ENCODE results near the gene AIG1.
A peak's percentile ranks its signal among the peaks of the same experiment; 100 is the strongest.

Gene AIG1

DNA sequence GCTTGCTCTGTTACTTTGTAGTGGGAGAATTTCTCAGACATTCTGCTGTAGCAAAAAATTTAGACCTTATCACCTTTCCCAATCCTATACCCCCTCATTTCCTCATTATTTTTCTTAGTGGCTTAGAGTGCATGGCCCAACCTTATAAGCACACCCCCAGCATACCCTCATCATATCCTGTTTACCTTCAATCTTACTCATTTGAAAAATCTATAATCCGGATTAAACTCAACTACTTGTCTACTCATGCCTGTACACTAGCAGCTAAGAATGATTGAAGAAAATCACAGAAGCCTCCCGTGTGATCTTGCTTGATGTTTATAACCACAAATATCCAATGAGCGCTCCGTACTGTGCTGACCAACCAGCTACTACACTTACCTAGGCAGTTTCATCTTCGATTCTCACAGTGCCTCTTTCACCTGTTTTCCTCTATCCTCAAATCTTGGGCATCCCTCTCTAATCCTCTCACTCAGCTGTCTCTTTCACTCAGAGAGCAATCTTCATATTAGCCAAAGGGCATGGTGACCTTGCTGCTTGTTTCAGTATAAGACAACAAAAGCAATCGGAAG is 36.6 kb downstream of the AIG1 start:
- DNase-seq (ENCODE audit: low read depth), result peak; percentile 24

DNA sequence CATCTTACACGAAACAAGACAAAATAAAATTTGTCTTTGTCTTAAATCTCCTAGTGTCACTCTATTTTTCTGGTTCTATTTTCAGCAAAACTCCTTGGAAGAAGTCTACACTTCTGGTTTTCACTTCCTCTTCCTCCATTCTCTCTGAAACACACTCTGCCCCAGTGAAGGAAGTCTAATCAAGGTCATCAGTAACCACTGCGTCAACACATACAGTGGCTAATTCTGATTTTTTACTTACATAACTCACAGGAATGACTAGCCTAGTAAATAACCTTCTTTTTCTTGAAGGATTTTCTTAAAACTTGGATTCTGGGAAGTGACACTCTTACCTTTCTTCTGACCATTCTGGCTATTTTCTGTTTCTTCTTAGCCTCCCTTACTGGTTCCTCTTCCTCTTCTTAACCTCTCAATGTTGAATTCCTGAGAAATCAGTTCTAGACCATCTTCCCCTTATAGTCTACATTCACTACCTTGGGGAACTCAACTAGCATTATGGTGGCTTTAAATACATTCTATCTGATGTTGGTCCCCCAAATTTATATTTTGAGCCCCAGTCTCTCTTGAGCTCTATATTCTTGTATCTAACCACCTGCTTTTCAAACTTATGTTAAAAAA is 37.5 kb downstream of the AIG1 start:
- DNase-seq (ENCODE audit: low read depth), result no peak

DNA sequence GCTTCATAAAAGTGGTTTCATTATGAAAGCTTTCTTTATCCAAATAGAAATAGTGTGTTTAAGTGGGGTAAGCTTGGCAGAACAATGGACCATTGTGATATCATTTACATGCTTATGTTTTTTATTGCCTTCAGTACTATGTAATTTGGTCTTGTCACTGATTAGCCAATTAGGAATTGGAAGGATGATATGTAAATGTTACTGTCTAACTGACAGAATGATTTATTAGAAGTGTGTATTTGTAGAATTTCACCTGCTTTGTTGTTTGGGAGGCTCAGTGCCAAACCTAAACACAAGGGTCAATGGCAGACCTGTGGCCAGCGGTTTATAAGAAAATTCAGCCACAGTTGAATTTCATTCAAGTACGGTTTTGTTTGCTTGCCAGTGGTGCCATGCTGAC is 39.0 kb downstream of the AIG1 start:
- DNase-seq (ENCODE audit: low read depth), result no peak

DNA sequence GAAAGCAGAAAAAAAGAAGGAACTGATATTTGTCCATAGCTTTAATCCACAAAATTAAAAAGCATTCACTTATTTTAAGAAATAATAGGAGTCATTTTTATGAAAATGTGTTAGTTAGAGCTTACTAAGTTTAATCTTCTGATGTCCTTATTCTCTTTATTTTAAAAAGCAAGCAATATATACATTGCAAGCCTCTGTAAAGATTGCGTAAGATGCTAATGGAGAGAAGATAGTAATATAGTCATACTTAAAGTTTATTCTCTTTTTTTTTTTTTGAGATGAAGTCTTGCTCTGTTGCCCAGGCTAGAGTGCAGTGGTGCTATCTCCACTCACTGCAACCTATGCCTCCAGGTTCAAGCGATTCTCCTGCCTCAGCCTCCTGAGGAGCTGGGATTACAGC is 39.7 kb downstream of the AIG1 start:
- DNase-seq (ENCODE audit: low read depth), result no peak

DNA sequence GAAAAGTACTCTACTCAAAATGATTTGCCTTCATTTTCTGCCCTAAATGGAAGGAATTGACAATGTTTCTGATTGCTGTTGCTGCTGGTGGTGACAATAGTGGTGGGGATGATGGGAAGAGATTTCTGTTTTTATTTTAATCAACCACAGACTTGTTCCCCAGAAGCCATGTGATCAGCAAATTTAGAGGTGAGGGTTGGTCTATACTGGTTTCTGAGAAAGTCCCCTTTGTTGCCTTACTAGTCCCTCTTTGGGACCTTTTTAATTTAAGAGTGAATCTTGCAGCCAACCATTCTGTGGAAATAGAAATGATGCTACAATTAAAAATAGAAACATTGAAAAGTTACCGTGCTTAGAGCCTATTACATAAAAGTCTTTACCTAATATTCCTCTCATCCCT is 43.2 kb downstream of the AIG1 start:
- DNase-seq (ENCODE audit: low read depth), result no peak

DNA sequence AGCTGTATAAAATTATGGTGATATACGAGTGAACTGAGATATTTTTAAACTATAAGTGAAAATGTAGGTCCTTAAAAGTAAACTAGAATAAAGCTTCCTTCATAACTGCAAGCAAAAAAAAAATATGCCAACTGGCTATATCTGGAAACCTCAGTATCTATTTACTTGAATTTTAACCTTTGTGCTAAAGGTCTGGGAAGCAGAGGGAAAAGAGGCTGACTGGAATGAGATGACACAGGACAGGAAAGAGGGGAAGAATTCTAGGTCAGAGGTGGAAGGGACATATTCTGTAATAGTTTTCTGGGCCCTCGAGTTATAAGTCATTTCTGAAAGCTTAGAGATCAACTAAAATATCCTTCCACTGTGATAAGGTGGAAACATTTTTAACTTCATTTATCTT is 46.8 kb downstream of the AIG1 start:
- no peak for DNase-seq (ENCODE audit: low read depth)

DNA sequence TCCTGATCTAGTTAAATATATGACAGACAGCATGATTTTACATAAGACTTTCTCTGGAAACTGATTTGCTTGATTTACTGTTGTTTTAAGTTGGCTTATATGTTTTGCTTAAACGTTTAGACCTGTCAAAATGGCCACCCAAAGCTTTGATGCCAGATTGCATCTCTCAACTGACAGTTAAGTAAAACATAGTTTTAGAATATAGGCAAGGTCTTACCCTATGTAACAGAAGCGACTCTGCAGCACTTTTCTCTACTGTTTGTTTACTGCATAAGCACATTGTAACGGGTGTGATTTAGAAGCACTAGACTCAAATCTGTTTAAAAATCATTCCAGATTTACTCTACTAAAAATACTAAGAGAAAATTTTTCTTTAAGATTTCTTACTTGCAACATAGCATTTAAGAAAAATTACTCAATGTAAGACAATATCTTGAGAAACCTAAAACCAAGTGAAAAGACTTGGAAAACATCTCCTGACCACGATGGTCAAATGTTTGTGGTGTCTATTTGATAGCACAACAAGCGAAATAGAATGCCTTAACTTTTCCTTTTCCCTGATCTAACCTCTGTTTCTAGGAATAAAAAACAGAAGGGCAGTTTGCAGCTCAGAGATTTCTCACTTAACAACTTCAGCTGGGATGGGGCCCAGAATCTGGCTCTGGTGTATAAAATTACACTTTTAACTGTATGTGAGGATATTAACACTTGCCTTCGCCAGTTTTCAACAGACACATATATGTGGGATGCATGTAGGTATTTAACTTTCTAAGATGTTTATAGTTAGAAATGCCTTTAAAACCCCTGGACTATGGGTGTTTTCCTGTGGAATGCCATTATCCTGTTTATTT is 47.4 kb downstream of the AIG1 start:
- DNase-seq (ENCODE audit: low read depth), result peak; percentile 51

DNA sequence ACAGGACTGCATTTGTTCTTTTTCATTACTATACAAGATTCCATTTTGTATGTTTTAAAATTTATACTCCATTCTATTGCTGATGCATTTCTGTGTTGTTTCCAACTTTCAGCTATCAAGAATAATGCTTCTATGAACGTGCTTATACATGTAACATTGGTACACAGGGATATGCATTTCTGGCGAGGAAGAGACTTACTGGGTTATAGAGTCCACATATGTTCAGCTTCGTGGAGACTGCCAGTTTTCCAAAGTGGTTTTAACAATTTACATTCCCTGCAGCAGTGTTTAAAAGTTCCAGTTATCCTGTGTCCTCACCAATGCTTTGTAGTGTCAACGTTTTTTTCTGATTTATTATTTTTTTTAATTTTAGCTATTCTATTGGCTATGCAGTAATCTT is 48.5 kb downstream of the AIG1 start:
- no peak for DNase-seq (ENCODE audit: low read depth)

DNA sequence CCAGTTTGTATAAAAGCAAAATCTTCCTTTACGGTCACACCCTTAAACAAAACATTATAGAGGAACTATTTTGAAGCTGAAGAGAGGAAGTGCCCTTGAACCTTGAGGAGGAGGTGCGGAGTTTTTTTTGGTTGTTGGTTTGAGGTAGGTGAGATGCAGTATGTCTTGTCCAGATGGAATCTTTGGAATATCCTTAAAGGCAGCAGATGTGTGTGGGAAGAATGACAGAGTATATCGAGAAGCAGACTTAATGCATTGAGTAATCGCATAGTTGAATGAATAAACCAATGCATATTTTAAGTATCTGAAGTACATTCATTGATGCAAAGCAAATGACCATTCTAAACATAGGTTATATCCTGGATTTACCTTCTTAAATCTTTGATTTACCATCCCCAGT is 49.9 kb downstream of the AIG1 start:
- DNase-seq (ENCODE audit: low read depth), result peak; percentile 64

DNA sequence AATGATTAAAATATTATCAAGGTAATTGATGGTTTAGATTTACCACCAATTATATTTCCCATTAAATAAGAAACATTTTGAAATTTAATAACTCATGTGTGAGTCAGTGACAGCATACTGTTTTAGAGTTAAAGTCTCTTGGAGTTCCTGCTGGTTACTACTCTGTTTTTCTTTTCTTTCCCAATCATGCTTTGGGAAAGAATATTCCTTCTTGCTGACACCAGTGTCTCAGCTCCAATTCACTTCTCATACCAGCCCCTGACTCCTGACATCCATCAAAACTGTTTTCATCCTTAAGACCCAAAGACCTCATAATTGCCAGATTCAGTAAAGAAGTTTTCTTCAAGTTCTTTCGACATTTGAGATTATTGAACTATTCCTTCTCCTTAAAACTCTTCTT is 50.3 kb downstream of the AIG1 start:
- DNase-seq (ENCODE audit: low read depth), result peak; percentile 35

DNA sequence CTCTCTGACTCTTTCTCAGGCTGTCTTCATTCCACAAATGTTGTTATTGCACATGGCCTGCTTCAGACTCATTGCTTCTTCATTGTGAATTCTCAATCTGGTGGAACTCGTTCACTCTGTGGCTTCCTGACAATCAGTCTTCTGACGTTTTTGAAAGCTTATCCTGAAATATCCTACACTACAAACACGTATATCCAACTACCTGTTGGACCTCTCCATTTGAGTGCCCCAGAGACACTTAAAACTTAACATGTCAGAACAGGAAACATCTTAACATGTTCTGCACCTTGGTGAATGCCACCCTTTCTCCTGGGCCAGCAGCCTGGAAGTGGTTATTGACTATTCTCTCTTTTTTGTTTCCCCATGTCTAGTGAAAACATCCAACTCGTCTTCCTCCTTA is 50.8 kb downstream of the AIG1 start:
- no peak for DNase-seq (ENCODE audit: low read depth)

DNA sequence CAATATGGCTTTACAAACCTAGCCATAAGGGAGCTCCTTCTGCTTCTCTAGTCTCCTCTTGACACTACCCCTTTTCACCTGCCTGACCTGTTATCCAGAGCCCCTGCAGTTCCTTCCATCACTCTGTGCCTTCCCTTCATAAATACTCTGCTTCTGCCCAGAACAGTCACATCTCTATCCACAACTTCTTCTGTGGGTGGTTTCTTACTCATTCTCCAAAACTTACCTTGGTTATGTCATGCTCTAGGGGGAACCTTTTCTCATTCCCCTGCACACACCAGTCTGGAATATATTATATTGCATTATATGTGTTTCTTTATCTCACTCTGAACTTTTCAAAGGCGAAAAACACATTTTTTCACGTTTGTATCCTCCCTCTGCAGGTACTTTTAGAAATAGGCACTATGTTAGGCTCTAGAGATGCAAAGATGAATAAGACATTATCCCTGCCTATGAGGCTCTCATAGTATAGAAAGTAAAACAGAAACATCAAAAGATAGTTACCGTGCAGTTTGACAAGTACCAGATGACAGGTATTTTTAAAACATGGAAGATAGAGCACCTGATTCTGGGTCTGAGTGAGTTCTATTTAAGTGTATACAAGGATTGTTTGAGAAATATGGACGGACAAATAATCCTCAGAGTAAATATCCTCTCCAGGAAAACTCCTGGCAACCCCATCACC is 51.5 kb downstream of the AIG1 start:
- DNase-seq (ENCODE audit: low read depth), result no peak

DNA sequence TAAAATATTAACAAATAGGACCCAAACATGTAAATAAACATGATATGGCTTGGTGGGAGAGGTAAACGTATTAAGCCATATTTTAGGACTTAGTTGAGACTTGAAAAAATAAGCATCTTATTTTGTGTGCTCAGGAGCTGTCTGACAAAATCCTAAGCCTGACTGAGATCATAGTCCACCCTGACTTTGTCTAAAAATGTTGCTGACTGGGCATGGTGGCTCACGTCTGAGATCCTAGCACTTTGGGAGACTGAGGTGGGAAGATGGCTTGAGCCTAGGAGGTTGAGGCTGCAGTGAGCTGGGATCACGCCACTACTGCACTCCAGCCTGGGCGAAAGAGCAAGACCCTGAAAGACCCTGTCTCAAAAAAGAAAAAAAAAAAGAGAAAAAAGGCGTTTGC is 52.1 kb downstream of the AIG1 start:
- no peak for DNase-seq (ENCODE audit: low read depth)

DNA sequence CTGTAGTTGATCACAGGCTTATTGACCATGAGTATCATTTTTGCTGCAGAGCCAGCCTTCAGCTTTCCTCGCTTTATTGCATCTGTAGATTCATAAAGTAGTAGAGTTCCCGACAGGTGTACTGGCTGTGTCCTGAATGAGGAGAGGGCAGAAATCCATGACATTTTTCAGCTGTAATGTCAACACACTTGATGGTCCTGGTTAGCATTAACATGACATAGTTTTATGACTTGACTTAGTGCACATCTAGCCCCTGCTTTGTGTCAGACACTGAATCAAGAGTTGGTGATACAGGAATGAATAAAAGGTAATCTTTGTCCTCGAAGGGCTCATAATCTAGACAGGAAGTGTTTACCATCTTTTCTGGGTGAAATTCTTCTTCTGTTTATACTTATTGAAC is 55.0 kb downstream of the AIG1 start:
- DNase-seq (ENCODE audit: low read depth), result no peak

DNA sequence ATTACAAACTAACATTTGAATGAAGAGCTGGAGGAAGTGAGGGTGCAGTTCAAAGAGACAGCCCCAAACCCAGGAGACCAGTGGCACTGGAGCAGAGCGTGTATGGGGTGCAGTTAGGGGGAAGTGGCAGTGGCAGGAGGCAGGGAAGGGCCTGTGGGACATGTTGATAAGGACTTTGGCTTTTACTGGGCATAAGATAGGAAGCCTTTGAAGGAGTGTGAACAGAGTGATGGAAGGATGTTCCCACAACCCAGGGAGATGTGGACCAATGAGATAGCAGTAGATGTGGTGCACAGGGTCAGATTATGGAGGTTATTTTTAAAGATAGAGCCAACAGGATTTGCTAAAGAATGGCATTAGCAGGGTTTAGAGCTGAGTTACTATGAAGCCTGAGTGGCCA is 56.4 kb downstream of the AIG1 start:
- no peak for DNase-seq (ENCODE audit: low read depth)

DNA sequence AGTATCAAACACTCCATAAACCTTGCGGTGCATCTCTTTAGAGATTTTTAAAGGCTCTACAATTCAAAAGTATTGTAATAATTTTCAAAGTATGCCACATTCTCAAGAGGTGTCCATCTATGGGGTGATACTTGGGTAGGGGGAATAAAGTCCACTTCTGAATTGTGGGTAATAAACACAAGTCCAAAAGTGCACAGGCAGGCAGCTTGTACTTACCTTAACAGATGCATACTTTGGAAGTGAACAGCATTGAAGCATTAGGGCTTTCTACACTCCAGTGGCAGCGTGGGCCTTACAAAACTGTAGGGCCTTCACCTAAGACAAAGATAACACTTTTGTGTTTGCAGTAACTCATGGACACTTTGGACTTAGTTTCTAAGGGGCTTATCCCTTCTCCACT is 58.6 kb downstream of the AIG1 start:
- DNase-seq (ENCODE audit: low read depth), result no peak

DNA sequence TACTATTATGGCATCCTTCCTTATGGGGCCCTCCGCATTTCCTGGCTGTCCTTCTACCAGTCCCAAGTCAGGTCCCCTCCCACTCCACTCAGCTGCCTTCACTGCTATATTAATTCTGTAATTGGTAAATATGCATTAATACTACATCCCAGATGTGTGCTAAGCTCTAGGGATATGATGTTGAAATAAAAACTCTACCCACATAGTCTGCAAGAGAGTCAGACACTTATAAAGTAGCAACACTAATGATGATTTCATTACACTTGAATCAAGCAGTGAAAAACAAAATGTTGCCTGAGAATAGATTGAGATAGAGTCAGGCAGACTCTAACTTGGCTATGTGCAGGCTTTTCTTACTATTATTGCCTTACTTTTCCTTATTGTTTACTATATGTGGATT is 62.4 kb downstream of the AIG1 start:
- no peak for DNase-seq (ENCODE audit: low read depth)

DNA sequence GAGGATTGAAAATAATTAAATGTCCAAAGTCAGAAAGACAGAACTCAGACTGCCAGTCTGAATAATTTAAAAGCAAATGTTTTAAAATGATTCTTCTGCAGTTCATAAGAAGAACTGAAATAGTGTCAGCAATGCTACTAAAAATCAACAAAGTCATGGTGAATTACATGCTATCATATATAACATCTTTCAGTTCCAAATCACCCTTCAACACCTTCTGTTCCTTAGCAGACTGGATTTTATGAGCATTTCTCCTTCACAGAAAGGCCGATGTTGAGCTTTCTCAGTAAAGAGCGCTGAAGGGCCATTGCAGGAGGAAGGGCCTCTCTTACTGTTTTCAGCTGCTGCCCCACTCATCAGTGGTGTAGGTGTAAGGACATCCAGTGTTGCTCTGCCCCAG is 63.3 kb downstream of the AIG1 start:
- no peak for DNase-seq (ENCODE audit: low read depth)

DNA sequence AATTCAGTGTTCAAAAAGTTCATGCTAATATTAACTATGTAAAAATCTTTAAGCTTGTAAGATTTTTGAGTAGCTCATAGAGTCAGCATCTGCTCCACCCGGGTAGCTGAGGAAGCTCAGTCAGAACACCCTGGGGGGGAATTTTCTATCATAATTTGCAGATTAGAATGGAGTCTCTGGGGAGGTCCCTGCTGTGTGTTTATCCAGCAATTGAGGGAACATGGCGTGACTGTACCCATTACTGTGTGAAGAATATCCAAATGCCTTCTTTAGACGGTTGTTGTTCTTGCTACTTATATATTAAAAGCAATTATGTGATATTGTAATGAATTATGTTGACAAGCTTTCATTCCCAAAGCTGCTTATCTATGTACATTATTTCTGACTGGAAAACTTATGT is 64.8 kb downstream of the AIG1 start:
- no peak for DNase-seq (ENCODE audit: low read depth)

DNA sequence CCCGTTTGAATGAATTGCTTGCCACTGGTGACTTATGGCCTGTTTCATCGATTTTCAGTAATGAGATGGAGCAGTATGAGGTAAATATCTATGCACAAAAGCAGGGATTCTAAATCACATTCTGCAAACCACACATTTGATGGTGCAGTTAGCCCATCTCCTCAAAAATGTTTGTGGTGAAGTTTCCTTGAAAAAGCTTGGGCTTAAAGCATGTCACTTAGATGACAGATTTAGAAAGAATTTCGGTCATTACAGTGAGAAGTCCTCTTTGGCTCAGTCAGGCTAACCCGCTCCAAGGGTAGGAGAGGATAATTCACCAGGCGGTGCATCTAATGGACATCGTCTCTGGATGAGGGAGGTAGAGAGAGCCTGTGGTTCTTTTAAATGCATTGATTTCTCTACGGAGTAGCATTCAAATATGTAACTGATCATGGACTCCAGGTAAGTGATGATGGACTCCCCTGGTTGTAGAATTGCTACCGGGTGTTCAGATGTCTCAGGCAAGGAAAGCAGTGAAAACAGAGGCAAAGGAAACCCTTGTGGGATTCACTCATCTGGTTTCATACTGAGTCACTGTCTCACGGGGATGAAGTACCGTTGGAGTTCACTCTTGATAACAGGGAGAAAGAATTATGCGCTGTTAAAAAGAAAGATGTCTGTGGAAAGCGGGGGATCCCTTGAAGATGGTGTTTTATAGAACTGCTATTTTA is 65.3 kb downstream of the AIG1 start:
- no peak for DNase-seq (ENCODE audit: low read depth)

DNA sequence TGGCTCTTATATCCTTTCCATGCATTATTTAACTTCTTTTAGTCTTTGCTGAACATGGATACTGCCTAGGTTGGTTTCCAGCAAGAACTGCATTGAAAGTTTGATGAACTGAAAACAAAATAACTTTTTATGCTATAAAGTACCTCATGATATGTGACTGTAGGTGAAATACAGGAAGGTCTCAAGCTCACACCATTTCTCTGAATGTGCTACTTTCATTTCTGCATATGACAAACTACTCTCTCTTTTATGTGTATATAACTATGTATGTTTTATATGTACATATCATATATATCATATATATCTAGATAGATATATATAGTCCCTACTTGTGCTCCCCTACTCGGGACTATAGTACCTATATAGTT is 65.9 kb downstream of the AIG1 start:
- no peak for DNase-seq (ENCODE audit: low read depth)

DNA sequence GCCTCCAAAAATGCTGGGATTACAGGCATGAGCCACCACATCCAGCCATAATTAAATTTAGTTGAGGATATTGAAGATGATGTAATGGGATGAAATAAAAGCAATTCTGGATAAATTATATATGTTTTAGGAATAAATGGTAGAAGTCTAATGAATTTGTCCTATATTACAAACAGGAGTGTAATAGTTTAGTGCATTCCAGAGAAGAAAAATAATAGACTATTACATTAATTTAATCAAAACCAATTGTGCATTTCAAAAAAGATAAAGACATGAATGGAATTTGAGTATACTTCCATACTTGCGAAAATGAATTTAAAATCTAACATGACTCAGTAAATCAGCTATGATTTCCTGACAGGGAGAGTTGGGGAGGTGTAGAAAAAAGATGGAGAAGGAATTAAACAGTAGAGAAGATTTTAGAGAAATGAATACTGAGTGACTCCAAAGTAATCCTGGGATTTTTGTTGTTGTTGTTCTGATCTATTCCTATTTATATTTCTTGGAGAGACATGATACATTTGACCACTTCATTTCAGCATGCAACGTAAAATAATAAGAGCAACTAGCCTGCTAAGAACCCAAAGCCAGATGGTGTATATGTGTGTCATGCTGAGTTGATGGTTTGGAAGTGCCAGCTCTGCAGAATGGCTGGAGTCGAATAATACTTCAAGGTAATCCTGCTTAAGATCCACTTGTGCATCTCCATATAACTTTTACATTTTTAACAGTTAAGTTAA is 67.4 kb downstream of the AIG1 start:
- no peak for DNase-seq (ENCODE audit: low read depth)
